ENCODE data around the gene CYB561D1.

DNA sequence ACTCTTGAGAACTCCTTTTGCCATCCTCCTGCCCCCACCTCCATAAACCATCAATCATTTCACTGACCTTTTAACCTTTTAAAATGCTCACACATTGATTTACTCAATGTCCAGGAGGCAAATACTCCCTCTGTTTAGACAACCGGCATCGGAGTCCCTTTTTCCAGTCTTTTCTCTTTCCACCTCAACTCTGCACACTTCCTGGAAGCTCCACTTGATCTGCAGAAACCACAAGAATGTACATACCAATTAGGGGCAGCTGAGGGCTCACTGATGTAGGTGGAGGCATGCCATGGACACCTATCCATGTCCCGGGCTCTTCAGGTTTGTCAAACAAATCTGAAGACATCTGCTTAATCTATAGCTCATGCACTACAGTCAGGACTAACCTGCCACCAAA lies 21.0 kb downstream of the CYB561D1 start:
- TF ChIP-seq, protein P1, sequence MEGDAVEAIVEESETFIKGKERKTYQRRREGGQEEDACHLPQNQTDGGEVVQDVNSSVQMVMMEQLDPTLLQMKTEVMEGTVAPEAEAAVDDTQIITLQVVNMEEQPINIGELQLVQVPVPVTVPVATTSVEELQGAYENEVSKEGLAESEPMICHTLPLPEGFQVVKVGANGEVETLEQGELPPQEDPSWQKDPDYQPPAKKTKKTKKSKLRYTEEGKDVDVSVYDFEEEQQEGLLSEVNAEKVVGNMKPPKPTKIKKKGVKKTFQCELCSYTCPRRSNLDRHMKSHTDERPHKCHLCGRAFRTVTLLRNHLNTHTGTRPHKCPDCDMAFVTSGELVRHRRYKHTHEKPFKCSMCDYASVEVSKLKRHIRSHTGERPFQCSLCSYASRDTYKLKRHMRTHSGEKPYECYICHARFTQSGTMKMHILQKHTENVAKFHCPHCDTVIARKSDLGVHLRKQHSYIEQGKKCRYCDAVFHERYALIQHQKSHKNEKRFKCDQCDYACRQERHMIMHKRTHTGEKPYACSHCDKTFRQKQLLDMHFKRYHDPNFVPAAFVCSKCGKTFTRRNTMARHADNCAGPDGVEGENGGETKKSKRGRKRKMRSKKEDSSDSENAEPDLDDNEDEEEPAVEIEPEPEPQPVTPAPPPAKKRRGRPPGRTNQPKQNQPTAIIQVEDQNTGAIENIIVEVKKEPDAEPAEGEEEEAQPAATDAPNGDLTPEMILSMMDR (IDR thresholded peaks at IDR 0.05; ENCODE audit: borderline replicate concordance, extremely low read depth, low read length, poor library complexity, severe bottlenecking) = no peak
- no peak for TF ChIP-seq EZH2 (IDR thresholded peaks at IDR 0.05; ENCODE audit: borderline replicate concordance, low read depth, low read length, severe bottlenecking)
